ENCODE measurements around the gene NT5C1A.

NT5C1A gene

GRCh38 chr1:39691383-39692151, 19.7 kb upstream of the NT5C1A start, which contains the start of gene HPCAL4:
Gene HPCAL4 (minus strand): TSS chr1:39691433. CDS start chr1:39684603, 6,830 bp downstream.
- H3K36me3 ChIP-seq (ENCODE audit: insufficient read depth, low read length), result no peaks in the 10 kb centered on the region
- no peaks in the 10 kb centered on the region for H3K9me3 ChIP-seq (ENCODE audit: low read depth, low read length)
- H3K9ac ChIP-seq (ENCODE audit: insufficient read length), result no peak within 1 kb of the TSS
- TF ChIP-seq EZH2 (IDR thresholded peaks at IDR 0.05), result no peak
- no peak for TF ChIP-seq FOXP2 (optimal IDR thresholded peaks at IDR 0.05; ENCODE audit: control extremely low read depth, extremely low read length, insufficient read depth)
- TF ChIP-seq POLR2AphosphoS5 (IDR thresholded peaks at IDR 0.05; ENCODE audit: borderline replicate concordance, low read depth, low read length), result no peak
- DNase-seq (ENCODE audit: low read depth, low spot score), result peak; percentile 18
- H3K27ac ChIP-seq, result no peak within 1 kb of the TSS
- H3K4me3 ChIP-seq, result peak within 1 kb of the TSS; percentile 66

GRCh38 chr1:39690794-39691382, 19.0 kb upstream of the NT5C1A start:
- no peak overlapping the region for H3K27ac ChIP-seq
- H3K4me3 ChIP-seq, result peak overlapping the region; percentile 66
- no peak overlapping the region for H3K9ac ChIP-seq (ENCODE audit: insufficient read length)
- TF ChIP-seq POLR2AphosphoS5 (IDR thresholded peaks at IDR 0.05; ENCODE audit: borderline replicate concordance, low read depth, low read length), result no peak
- no peak for TF ChIP-seq FOXP2 (optimal IDR thresholded peaks at IDR 0.05; ENCODE audit: control extremely low read depth, extremely low read length, insufficient read depth)
- no peak for TF ChIP-seq EZH2 (IDR thresholded peaks at IDR 0.05)
- H3K36me3 ChIP-seq (ENCODE audit: insufficient read depth, low read length), result no peaks in the 10 kb centered on the region
- no peak for DNase-seq (ENCODE audit: low read depth, low spot score)
- no peaks in the 10 kb centered on the region for H3K9me3 ChIP-seq (ENCODE audit: low read depth, low read length)

GRCh38 chr1:39690225-39690624, 18.3 kb upstream of the NT5C1A start:
- no peak overlapping the region for H3K27ac ChIP-seq
- H3K9ac ChIP-seq (ENCODE audit: insufficient read length), result no peak overlapping the region
- H3K4me3 ChIP-seq, result no peak overlapping the region
- TF ChIP-seq FOXP2 (optimal IDR thresholded peaks at IDR 0.05; ENCODE audit: control extremely low read depth, extremely low read length, insufficient read depth) (no peak), POLR2AphosphoS5 (IDR thresholded peaks at IDR 0.05; ENCODE audit: borderline replicate concordance, low read depth, low read length) (no peak), EZH2 (IDR thresholded peaks at IDR 0.05) (no peak)
- H3K9me3 ChIP-seq (ENCODE audit: low read depth, low read length), result no peaks in the 10 kb centered on the region
- no peak for DNase-seq (ENCODE audit: low read depth, low spot score)
- H3K36me3 ChIP-seq (ENCODE audit: insufficient read depth, low read length), result no peaks in the 10 kb centered on the region

GRCh38 chr1:39689635-39690034, 17.7 kb upstream of the NT5C1A start:
- H3K27ac ChIP-seq, result no peak overlapping the region
- H3K4me3 ChIP-seq, result no peak overlapping the region
- H3K9ac ChIP-seq (ENCODE audit: insufficient read length), result no peak overlapping the region
- no peaks in the 10 kb centered on the region for H3K36me3 ChIP-seq (ENCODE audit: insufficient read depth, low read length)
- TF ChIP-seq EZH2 (IDR thresholded peaks at IDR 0.05) (no peak), POLR2AphosphoS5 (IDR thresholded peaks at IDR 0.05; ENCODE audit: borderline replicate concordance, low read depth, low read length) (no peak), FOXP2 (optimal IDR thresholded peaks at IDR 0.05; ENCODE audit: control extremely low read depth, extremely low read length, insufficient read depth) (no peak)
- no peaks in the 10 kb centered on the region for H3K9me3 ChIP-seq (ENCODE audit: low read depth, low read length)
- DNase-seq (ENCODE audit: low read depth, low spot score), result no peak

- Histone ChIP-seq H3K4me3 (no peak overlapping the region), H3K36me3 (ENCODE audit: insufficient read depth, low read length) (no peaks in the 10 kb centered on the region), H3K9ac (ENCODE audit: insufficient read length) (no peak overlapping the region), H3K27ac (no peak overlapping the region), H3K9me3 (ENCODE audit: low read depth, low read length) (no peaks in the 10 kb centered on the region)
- TF ChIP-seq FOXP2 (optimal IDR thresholded peaks at IDR 0.05; ENCODE audit: control extremely low read depth, extremely low read length, insufficient read depth), result no peak
- no peak for TF ChIP-seq EZH2 (IDR thresholded peaks at IDR 0.05)
- no peak for DNase-seq (ENCODE audit: low read depth, low spot score)
Measured at GRCh38 chr1:39689214-39689613, 17.3 kb upstream of the NT5C1A start.

- no peaks in the 10 kb centered on the region for H3K9me3 ChIP-seq (ENCODE audit: low read depth, low read length)
- H3K27ac ChIP-seq, result no peak overlapping the region
- H3K4me3 ChIP-seq, result no peak overlapping the region
- H3K9ac ChIP-seq (ENCODE audit: insufficient read length), result no peak overlapping the region
- no peak for DNase-seq (ENCODE audit: low read depth, low spot score)
- no peak for TF ChIP-seq EZH2 (IDR thresholded peaks at IDR 0.05)
- TF ChIP-seq FOXP2 (optimal IDR thresholded peaks at IDR 0.05; ENCODE audit: control extremely low read depth, extremely low read length, insufficient read depth), result no peak
- no peak for TF ChIP-seq POLR2AphosphoS5 (IDR thresholded peaks at IDR 0.05; ENCODE audit: borderline replicate concordance, low read depth, low read length)
- H3K36me3 ChIP-seq (ENCODE audit: insufficient read depth, low read length), result no peaks in the 10 kb centered on the region
Measured at GRCh38 chr1:39688706-39689105, 16.8 kb upstream of the NT5C1A start.

GRCh38 chr1:39687243-39687642, 15.3 kb upstream of the NT5C1A start:
- no peak overlapping the region for H3K4me3 ChIP-seq
- TF ChIP-seq FOXP2 (optimal IDR thresholded peaks at IDR 0.05; ENCODE audit: control extremely low read depth, extremely low read length, insufficient read depth) (no peak), POLR2AphosphoS5 (IDR thresholded peaks at IDR 0.05; ENCODE audit: borderline replicate concordance, low read depth, low read length) (no peak), EZH2 (IDR thresholded peaks at IDR 0.05) (no peak)
- H3K36me3 ChIP-seq (ENCODE audit: insufficient read depth, low read length), result no peaks in the 10 kb centered on the region
- no peak overlapping the region for H3K9ac ChIP-seq (ENCODE audit: insufficient read length)
- no peaks in the 10 kb centered on the region for H3K9me3 ChIP-seq (ENCODE audit: low read depth, low read length)
- no peak for DNase-seq (ENCODE audit: low read depth, low spot score)
- H3K27ac ChIP-seq, result no peak overlapping the region

GRCh38 chr1:39685071-39685470, 13.2 kb upstream of the NT5C1A start:
- DNase-seq (ENCODE audit: low read depth, low spot score), result no peak
- TF ChIP-seq EZH2 (IDR thresholded peaks at IDR 0.05), result no peak
- TF ChIP-seq POLR2AphosphoS5 (IDR thresholded peaks at IDR 0.05; ENCODE audit: borderline replicate concordance, low read depth, low read length), result no peak
- no peak for TF ChIP-seq FOXP2 (optimal IDR thresholded peaks at IDR 0.05; ENCODE audit: control extremely low read depth, extremely low read length, insufficient read depth)
- Histone ChIP-seq H3K4me3 (no peak overlapping the region), H3K9ac (ENCODE audit: insufficient read length) (no peak overlapping the region), H3K9me3 (ENCODE audit: low read depth, low read length) (no peaks in the 10 kb centered on the region), H3K36me3 (ENCODE audit: insufficient read depth, low read length) (no peaks in the 10 kb centered on the region), H3K27ac (no peak overlapping the region)
